ENCODE results near the gene PRORP.

GRCh38 chr14:35147186-35147585, 24.8 kb downstream of the PRORP start:
- TF ChIP-seq CTCF (IDR thresholded peaks at IDR 0.05) (no peak), POLR2A (IDR thresholded peaks at IDR 0.05) (no peak)

All from esophagus squamous epithelium (tissue), 4 donors.